Activated T-cell treated with anti-CD3 and anti-CD28 coated beads, Interleukin-2, amount 50 U/mL, for 48 hours (primary cell): ENCODE data around the gene ADCYAP1R1.
A peak's percentile ranks its signal among the peaks of the same experiment; 100 is the strongest.

ENCODE experiments used
- DNase-seq, 2 experiments: peaks; one replicate each; pipeline ENCODE4 v3.0.0-alpha.2; 2020

ADCYAP1R1 gene

GRCh38 chr7:31051598-31052486, at the start of gene ADCYAP1R1:
ADCYAP1R1 (plus strand) TSS chr7:31052308; CDS start chr7:31063265, 10,957 bp downstream.
- no peak for DNase-seq

DNA sequence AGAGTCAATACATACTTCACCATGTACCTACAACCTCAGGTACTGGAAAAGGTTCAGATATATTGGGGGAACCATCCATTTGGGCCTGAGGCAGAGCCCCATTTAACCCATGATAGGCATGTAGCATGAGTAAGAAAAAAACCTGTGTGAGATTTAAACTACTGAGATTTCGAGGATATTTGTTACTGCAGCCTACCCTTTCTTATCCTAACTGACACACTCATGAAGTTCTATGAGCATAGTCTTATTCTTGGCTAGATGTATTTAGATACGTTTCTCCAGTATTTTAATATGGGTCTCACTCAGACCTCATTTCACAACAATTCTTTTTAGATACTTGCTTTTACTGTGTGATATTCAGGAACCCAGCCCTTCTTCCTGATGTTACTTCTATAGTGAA, 49.0 kb upstream of the ADCYAP1R1 start:
- no peak for DNase-seq

DNA sequence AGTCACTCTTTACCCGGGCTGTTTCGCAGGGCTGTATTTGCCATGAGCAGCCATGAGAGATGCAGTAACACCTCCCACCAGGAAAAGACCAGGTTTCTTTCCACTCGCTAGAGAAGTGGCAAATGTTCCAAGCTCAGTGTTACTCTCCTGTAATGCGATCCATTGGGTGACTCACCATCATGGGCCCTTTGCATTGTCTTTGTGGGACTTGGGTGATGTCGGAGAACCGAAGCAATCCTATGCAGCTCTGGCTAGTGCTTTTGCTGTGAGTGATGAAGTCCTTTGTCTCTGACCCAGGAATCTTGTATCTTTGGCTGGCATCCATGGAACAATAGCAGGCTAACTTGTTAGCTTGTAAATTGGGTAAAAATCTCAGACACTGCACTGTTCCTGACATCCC, 48.4 kb upstream of the ADCYAP1R1 start:
- no peak for DNase-seq

DNA sequence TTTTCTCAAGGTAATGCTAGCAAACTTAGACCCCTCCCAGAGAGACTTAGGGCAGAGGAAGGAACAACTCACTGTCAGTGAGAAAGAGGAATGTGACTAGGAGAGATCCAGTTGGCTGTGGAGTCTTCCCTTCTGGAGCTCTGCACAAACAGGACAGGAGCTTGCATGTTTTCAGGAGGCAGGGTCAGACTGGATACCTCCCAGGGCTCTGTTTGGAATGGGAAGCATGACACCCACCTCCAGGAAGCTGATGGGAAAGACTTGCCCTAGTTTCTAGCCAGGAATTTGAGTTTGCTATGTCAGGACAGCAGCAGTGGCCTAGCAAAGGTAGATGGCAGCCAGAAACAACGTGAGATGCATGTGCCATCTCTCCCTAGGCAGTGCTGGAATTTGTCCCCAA, 47.7 kb upstream of the ADCYAP1R1 start:
- DNase-seq: no peak

DNA sequence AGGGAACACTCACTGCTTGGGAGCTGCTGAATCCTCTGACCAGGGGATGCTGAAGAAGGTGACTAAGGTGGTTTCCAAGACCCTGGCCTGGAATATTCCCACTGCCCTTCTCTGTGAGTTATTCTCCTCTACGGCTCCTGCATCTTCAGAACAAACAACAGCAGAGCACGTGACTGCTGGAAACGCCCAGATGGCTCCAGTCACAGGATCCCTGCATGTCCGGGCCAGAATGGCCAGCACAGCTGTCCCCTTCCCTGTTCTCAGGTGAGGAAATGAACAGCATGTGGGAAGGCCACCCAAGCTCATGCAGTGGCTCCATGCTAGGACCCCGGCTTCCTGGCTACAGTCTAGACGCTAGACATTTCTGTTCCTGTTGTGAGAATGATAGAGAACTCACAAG, 45.3 kb upstream of the ADCYAP1R1 start:
- no peak for DNase-seq

- DNase-seq: no peak
Observed at GRCh38 chr7:31007634-31008033, 44.5 kb upstream of the ADCYAP1R1 start.

- DNase-seq: no peak
Observed at GRCh38 chr7:31014826-31015225, 37.3 kb upstream of the ADCYAP1R1 start.

DNA sequence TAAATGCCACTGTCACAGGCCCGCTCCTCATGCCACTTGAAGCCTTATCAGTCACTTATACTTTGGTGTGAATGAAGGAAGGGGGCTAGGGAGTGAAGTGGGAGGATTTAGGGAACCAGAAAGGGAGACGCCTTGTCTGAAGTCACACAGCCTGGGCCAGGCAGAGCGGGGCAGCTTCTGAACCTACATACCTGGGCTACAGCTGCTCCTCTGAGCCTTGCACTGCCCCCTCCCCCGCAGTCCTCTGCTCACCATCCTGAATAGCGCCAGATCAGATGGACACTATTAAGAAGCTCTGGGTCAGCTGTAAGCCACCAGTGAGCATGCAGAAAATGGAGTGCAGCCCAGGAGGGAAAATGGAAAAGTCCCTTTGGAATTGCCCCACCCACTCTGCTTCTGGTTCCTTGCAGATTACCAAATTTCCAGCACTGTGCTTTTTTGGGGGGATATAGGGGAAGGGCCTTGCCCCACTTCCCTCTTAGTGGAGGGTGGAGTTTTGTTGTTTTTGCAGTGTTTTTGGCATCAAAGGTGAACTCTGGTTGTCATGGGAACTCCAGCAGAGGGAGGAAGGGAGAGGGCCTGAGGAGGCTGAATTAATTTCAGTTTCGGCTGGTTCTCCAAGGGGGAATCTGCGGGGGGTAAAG, 35.0 kb upstream of the ADCYAP1R1 start:
- no peak for DNase-seq

GRCh38 chr7:31017721-31018120, 34.4 kb upstream of the ADCYAP1R1 start:
- no peak for DNase-seq

DNA sequence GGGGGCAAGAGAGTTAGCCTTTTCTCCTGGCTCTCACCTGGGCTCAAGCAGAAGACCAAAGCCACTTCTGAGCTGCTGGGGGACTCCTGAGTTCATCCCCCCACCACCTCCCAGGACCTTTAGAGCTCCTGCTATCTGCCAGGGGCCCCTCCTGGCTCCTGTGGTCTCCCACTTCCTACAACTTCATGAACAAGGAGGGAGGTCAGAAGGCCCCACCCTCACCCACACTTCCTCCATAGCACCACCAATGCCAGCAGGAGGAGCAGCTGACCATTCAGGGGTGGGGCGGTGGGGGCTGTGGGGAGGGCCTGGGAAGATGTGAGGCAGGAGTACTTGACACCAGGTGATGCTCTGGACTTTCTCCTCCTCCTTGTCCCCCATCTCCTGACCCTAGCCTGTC, 32.6 kb upstream of the ADCYAP1R1 start:
- no peak for DNase-seq

DNA sequence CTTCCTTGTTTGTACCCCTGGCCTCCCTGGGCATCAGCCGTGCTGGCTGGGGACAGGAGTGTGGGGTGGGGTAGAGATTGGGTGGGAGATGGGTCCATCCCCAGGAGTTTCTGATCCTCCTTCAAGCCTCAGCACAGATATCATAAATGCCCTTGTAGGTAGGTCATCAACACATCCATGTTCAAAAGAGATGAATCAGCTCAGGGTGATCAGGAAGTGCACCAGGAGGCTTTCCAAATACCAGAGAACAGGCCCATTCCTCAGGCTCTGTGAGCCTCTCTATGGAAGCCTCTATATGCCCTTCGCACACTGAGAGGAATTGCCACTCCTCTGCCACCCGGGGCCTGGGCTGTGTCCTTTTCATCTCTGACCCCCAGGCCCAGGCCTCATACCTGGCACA, 31.9 kb upstream of the ADCYAP1R1 start:
- DNase-seq: no peak

DNA sequence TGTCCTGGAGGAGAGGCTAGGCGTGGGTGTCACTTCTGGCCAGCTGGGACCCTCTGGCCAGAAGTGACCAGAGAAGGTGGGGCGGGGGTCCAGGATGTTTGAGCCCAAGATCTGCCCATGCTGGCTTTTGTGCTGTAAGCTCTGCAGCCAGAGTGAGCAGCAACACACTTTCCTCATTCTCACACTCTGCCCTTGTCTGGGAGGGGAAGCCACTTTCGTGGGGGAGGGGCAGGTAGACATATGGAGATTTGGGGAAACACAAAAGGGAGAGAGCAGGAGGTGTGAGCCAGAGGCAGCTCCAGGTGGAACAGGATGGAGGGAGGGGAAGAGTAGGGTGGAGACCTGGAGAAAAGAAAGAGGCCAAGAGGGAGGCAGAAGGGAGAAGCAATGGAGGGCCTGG, 31.5 kb upstream of the ADCYAP1R1 start:
- no peak for DNase-seq

- DNase-seq: no peak
Observed at GRCh38 chr7:31022117-31022516, 30.0 kb upstream of the ADCYAP1R1 start.

DNA sequence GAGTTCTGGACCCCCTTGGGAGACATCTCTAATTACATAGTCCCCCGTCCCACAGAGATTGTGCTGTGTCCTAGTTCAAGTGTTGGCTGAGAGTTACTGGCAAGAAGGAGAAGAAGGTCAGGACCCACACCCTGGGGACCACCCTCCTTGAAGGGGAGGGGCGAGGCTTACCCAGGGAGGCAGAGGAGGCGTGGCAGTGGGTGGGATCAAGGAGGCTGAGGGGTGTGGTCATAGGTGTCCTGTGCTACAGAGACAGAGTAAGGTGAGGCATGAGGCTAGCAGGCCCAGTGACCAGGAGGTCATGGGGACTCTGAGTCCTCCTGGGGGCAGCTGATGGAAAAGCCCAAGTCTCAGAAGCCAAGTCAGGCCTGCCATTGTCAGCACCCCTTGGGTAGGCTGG, 29.4 kb upstream of the ADCYAP1R1 start:
- no peak for DNase-seq

- DNase-seq: no peak
Observed at GRCh38 chr7:31023877-31024276, 28.2 kb upstream of the ADCYAP1R1 start.

DNA sequence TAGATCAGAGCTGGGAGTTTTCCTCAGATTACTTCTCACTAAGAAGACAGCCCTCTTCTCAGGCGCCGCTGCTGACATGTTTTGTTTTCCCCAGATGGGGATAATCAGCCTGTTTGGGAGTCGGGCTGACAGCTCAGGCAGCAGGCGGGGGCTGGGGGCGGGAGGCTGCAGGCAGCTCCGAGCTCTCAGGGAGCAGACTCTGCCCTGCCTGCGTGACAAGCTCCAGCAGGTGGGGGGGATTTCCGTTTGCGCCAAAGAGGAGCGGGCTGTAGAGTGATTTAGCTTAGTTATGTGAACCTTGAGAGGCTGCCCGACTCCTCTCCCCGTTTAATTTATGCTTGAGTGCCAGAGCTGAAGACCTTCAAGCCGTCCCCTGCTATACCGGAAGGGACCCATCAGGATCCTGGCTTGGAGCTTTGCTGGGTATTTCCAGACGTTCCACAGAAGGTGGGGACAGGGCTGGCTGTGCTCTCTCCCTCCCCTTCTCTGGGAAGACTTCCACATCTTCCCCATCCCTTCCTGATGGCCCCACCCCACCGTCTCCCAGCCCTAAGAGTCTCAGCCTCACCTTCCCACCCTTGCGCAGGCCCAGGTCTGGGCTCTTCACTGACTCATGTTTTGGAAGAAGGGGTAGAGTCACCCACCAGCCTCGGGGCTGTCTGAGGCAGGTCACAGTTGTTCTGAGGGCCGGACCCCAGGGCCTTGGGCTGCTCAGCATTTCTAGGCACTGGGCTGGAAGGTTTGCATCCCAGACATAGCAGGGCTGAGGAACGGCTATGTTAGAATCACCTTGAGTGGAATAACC, 24.7 kb upstream of the ADCYAP1R1 start:
- DNase-seq: peak in 1 of 2 experiments; percentile 21

DNA sequence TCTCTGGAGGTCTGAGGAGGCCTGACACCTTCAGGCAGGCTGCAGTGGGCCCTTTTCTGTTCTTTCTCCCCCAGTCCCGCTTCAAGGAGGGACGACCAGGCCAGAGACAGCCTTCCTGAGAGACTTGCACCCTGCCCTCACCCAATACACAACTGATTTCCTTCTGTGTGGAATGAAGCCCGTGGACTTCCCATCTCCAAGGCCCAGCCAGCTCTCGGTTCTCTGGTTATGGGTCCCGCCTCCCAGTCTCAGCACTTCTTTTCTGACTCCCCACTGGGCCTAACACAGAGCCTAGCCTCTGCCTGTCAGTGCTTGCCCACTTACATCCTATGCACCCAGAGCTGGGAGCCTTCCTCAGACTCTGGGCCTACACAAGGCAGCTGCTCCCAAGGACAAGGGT, 24.1 kb upstream of the ADCYAP1R1 start:
- no peak for DNase-seq

DNA sequence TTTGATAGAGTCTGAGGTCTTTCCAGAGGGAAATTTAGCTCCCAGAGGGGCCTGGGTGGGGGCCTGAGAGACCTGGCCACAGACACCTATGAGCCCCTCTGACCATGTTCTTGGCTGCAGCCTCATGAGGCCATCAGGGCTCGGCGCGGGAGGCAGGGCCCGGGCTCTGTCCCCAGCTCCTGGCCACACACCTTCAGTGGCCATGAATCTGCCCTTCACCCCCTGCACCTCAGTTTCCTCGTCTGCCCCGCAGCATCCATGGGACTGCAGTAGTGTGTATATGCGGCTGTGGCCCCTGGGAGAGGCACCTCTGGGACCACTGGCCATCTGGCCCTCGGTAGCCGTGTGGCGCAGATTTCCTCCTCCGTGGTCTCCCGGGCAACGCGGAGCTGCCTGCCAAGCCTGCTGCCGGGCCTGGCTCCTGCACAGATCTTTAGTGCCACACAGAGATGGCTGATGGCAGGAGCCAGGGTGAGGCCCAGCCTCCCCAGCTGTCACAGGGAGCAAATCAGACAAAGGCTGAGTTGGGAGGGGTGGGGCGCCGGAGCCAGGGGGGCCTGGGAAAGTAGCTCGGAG, 23.6 kb upstream of the ADCYAP1R1 start:
- DNase-seq: no peak

DNA sequence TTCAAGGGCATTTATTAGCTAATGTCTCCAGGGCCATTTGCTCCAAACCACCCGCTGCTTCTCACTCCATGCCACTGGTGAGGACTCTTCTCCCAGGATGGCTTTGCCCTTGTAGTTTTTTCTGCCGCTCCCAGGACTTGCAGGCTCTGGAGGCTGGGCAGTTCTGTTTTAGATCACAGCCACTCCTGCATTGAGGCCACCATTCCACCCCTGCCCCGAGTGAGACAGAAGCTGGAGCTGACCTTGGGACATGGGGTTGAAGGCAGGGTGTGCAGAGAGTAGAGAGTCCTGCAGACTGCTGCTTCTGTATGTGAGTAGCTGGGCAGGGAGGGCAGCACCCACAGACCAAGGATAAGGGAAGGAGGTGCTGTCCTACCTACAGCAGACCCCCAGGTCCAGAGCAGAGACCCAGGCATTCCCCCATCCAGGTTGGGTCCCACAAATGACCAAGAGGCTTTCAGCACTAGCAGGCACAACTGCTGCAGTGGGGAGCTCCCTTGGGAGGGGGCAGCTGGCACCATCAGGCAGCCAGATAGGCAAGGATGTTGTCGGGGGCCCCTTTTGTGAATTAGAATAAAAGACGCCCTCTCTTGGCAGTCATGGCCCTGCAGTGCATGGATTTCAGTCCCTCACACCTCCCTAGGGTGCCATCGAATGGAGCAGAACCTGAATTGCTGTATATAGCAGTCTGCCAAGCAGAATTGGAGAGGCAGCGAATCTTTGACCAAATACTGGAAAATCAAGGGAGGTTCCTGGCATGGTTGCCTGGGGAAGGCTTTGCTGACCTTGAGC, 22.7 kb upstream of the ADCYAP1R1 start:
- DNase-seq: no peak

DNA sequence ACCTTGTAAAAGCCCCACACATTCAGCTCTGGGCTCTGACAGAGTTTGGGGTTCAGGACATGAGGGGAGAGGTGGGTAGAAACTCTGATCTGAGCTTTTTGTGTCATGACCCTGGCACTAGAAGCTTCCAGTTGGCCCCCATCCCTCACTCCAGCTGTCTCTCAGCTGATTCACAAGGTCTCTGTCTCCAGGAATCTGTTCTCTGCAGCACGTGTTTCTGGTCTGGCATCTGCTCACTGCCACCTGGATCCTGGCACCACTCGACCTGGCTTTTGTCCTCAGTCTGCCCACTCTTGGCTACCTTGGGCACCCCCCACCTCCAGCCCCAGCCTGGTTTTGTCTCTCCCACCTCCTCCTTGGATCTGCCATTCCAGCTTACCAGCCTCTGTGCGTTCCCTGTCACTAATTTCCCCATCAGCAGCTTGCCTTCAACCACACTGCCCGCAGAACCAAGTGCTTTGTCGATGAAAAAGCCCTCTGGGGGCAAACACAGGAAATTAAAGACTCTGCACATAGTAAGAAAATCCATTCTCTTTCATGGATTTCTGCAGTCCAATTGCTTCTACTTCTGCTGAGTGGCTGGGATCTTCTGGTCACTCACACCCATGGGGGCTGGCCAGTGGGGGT, 18.3 kb upstream of the ADCYAP1R1 start:
- no peak for DNase-seq

GRCh38 chr7:31036924-31037323, 15.2 kb upstream of the ADCYAP1R1 start:
- DNase-seq: no peak

- no peak for DNase-seq
Observed at GRCh38 chr7:31043051-31043471, 9.0 kb upstream of the ADCYAP1R1 start.
